ENCODE data around the gene EPB41L4A. TPM values are rescaled to one million over a fixed set of nuclear protein-coding genes. Genes with fewer than 3 reads are reported as not detected.

EPB41L4A gene
- total RNA-seq, 1 experiment from 2014 or later, result 5.2 TPM

DNA sequence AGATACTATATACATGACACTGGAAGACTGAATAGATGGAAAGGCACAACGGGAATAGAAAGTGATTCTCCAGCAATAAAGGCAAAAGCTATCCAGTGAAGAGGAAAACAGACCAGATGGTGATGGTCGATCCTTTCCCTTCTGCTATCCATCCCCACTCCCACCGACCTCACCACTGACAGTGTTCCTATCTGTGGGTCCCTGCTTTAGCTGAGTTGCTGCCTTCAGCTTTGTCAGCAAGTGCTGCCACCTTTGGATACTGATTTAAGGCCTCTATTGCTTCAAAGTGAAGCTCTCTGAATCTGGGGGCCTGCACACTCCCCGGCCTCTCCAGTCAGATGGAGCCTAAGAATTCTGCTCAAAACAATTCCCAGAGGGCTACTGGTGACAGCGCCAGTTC, 32.3 kb downstream of the EPB41L4A start:
- POLR2A ChIA-PET, result no interaction called here

DNA sequence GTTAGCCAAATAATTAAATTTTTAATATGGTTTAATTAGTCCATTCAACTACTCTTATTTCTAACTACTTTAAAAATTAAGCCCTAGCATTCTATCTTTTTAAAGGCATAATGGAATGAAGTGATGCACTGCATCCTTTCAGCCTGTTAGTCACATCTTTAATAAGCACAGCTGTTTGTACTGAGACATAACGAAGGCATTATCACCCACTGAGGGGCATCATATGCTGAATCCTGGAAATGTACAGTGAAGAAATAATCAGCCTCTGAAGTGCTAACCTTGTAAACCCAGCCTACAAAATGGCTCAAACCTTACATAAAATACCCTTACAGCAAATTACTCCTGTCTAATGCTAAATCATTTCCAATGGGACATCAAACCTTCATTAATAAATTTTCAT, 33.1 kb downstream of the EPB41L4A start:
- Mint-ChIP-seq H3K27me3 (ENCODE audit: low read depth) (no peaks in the 10 kb centered on the region), H3K4me1 (peaks cover 22% of the 10 kb centered on the region), H3K4me3 (no peak overlapping the region), H3K27ac (no peak overlapping the region), H3K9me3 (no peaks in the 10 kb centered on the region; the same call in 1 of the 2 replicates), H3K36me3 (no peaks in the 10 kb centered on the region)
- ATAC-seq (no peak), DNase-seq (ENCODE audit: low spot score) (no peak)
- CTCF ChIA-PET, result interaction anchor here (1.2 to 1.4 kb wide), 2 partner anchors 33 to 34 kb away, joined by 6 to 7 read pairs; partner anchors contain the start of gene EPB41L4A
- POLR2A ChIA-PET, result no interaction called here
- TF ChIP-seq, protein P1, sequence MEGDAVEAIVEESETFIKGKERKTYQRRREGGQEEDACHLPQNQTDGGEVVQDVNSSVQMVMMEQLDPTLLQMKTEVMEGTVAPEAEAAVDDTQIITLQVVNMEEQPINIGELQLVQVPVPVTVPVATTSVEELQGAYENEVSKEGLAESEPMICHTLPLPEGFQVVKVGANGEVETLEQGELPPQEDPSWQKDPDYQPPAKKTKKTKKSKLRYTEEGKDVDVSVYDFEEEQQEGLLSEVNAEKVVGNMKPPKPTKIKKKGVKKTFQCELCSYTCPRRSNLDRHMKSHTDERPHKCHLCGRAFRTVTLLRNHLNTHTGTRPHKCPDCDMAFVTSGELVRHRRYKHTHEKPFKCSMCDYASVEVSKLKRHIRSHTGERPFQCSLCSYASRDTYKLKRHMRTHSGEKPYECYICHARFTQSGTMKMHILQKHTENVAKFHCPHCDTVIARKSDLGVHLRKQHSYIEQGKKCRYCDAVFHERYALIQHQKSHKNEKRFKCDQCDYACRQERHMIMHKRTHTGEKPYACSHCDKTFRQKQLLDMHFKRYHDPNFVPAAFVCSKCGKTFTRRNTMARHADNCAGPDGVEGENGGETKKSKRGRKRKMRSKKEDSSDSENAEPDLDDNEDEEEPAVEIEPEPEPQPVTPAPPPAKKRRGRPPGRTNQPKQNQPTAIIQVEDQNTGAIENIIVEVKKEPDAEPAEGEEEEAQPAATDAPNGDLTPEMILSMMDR (IDR thresholded peaks at IDR 0.05), result no peak
- TF ChIP-seq PRRX2 (CRISPR knock-in tag; IDR thresholded peaks at IDR 0.05), result no peak

More for the DNA sequence above, 32.3 kb downstream of the EPB41L4A start:
- no peak for TF ChIP-seq ESRRA (CRISPR knock-in tag; IDR thresholded peaks at IDR 0.05; ENCODE audit: borderline replicate concordance)
- TF ChIP-seq MYBL2 (CRISPR knock-in tag; IDR thresholded peaks at IDR 0.05), result no peak
- Mint-ChIP-seq H3K4me1 (peaks cover 22% of the 10 kb centered on the region), H3K4me3 (no peak overlapping the region), H3K36me3 (no peaks in the 10 kb centered on the region), H3K27me3 (ENCODE audit: low read depth) (no peaks in the 10 kb centered on the region; the same call in 1 of the 2 replicates), H3K27ac (no peak overlapping the region), H3K9me3 (no peaks in the 10 kb centered on the region; the same call in 1 of the 2 replicates)
- CTCF ChIA-PET, result interaction anchor here (0.9 to 1.4 kb wide), 4 partner anchors 19 to 106 kb away, joined by 4 to 6 read pairs (median 4); partner anchors contain the start of gene EPB41L4A
- ATAC-seq (no peak), DNase-seq (ENCODE audit: low spot score) (no peak)

DNA sequence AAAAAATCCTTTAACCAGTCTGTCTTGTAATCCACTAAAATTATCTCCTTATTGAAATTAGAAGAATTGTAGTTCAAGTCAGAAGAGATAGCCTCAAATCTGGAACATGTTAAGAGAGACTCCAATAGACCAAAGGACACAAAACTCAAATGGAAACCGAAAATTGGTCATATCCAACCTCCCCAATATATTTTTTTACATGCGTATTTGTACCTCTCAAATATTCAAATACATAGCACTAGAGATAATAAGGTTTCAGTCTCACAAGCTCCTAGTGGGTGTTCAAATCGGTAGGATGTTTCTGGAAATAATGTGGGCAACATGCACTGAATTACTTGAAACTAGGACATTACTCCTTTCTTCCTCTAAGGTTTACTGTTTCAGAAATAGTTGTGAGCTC, 33.5 kb downstream of the EPB41L4A start:
- Mint-ChIP-seq H3K4me1 (peaks cover 26% of the 10 kb centered on the region), H3K4me3 (no peak overlapping the region), H3K36me3 (no peaks in the 10 kb centered on the region), H3K27me3 (ENCODE audit: low read depth) (no peaks in the 10 kb centered on the region), H3K9me3 (no peaks in the 10 kb centered on the region; the same call in 1 of the 2 replicates), H3K27ac (no peak overlapping the region)
- no peak for ATAC-seq
- ChIA-PET CTCF (interaction anchor here (1.2 kb wide), 1 partner anchor 35 kb away, joined by 7 read pairs; no protein-coding TSS in a partner anchor), POLR2A (no interaction called here)
- DNase-seq (ENCODE audit: low spot score), result no peak
- TF ChIP-seq GTF2I (CRISPR knock-in tag; conservative IDR thresholded peaks at IDR 0.05), result no peak
- TF ChIP-seq, protein P2, sequence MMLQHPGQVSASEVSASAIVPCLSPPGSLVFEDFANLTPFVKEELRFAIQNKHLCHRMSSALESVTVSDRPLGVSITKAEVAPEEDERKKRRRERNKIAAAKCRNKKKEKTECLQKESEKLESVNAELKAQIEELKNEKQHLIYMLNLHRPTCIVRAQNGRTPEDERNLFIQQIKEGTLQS (CRISPR knock-in tag; conservative IDR thresholded peaks at IDR 0.05), result no peak
- TF ChIP-seq HMGA2 (CRISPR knock-in tag; IDR thresholded peaks at IDR 0.05), result no peak
- TF ChIP-seq TCF7 (CRISPR knock-in tag; IDR thresholded peaks at IDR 0.05; ENCODE audit: low read depth), result no peak
- TF ChIP-seq CREM (CRISPR knock-in tag; IDR thresholded peaks at IDR 0.05), result no peak
- TF ChIP-seq, protein P3, sequence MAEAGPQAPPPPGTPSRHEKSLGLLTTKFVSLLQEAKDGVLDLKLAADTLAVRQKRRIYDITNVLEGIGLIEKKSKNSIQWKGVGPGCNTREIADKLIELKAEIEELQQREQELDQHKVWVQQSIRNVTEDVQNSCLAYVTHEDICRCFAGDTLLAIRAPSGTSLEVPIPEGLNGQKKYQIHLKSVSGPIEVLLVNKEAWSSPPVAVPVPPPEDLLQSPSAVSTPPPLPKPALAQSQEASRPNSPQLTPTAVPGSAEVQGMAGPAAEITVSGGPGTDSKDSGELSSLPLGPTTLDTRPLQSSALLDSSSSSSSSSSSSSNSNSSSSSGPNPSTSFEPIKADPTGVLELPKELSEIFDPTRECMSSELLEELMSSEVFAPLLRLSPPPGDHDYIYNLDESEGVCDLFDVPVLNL (CRISPR knock-in tag; IDR thresholded peaks at IDR 0.05; ENCODE audit: borderline replicate concordance, low read depth), result no peak
- TF ChIP-seq ZNF138 (CRISPR knock-in tag; conservative IDR thresholded peaks at IDR 0.05), result no peak
- TF ChIP-seq, protein P4, sequence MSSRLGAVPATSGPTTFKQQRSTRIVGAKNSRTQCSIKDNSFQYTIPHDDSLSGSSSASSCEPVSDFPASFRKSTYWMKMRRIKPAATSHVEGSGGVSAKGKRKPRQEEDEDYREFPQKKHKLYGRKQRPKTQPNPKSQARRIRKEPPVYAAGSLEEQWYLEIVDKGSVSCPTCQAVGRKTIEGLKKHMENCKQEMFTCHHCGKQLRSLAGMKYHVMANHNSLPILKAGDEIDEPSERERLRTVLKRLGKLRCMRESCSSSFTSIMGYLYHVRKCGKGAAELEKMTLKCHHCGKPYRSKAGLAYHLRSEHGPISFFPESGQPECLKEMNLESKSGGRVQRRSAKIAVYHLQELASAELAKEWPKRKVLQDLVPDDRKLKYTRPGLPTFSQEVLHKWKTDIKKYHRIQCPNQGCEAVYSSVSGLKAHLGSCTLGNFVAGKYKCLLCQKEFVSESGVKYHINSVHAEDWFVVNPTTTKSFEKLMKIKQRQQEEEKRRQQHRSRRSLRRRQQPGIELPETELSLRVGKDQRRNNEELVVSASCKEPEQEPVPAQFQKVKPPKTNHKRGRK (CRISPR knock-in tag; IDR thresholded peaks at IDR 0.05; ENCODE audit: borderline replicate concordance), result no peak
- no peak for TF ChIP-seq NR1H2 (CRISPR knock-in tag; IDR thresholded peaks at IDR 0.05)
- TF ChIP-seq MYBL2 (CRISPR knock-in tag; IDR thresholded peaks at IDR 0.05), result no peak
- TF ChIP-seq NR3C1 (CRISPR knock-in tag; conservative IDR thresholded peaks at IDR 0.05; ENCODE audit: low read depth), result no peak
- no peak for TF ChIP-seq KAT7 (CRISPR knock-in tag; IDR thresholded peaks at IDR 0.05; ENCODE audit: borderline replicate concordance)
- TF ChIP-seq, protein P5, sequence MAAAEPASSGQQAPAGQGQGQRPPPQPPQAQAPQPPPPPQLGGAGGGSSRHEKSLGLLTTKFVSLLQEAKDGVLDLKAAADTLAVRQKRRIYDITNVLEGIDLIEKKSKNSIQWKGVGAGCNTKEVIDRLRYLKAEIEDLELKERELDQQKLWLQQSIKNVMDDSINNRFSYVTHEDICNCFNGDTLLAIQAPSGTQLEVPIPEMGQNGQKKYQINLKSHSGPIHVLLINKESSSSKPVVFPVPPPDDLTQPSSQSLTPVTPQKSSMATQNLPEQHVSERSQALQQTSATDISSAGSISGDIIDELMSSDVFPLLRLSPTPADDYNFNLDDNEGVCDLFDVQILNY (CRISPR knock-in tag; IDR thresholded peaks at IDR 0.05), result no peak
